KOPT-K1 (cell line): ENCODE results near the gene RNF175.

Experiments
- H3K27ac ChIP-seq: fragments of 200-600 bp; sonication (generic); 2 replicates; pipeline ENCODE4 v1.5.1; 2016; ENCODE audit warnings: antibody characterized with exemption, mild to moderate bottlenecking, low read depth, low read length; ENCODE audit not compliant: poor library complexity, severe bottlenecking
- H3K36me3 ChIP-seq: fragments of 200-600 bp; sonication (generic); 2 replicates; pipeline ENCODE4 v1.5.1; 2017; ENCODE audit warnings: antibody characterized with exemption, mild to moderate bottlenecking, low read length, moderate library complexity; ENCODE audit not compliant: insufficient read depth
- H3K9me3 ChIP-seq: fragments of 200-600 bp; sonication (generic); 2 replicates; pipeline ENCODE4 v1.5.1; 2017; ENCODE audit warnings: antibody characterized with exemption, low read length, mild to moderate bottlenecking; ENCODE audit not compliant: insufficient read depth, poor library complexity, severe bottlenecking

The RNF175 gene

GRCh38 chr4:153788413-153789276, 28.8 kb upstream of the RNF175 start, which contains the start of gene SFRP2:
Gene SFRP2 (minus strand): TSS chr4:153789083. CDS start chr4:153788835, 248 bp downstream.
- Histone ChIP-seq H3K36me3 (no peaks in the 10 kb centered on the region), H3K27ac (no peak within 1 kb of the TSS), H3K9me3 (no peaks in the 10 kb centered on the region)

- Histone ChIP-seq H3K36me3 (no peaks in the 10 kb centered on the region), H3K27ac (no peak overlapping the region), H3K9me3 (no peaks in the 10 kb centered on the region)
Observed at GRCh38 chr4:153788051-153788412, 28.2 kb upstream of the RNF175 start.

GRCh38 chr4:153787575-153787974, 27.8 kb upstream of the RNF175 start:
- Histone ChIP-seq H3K36me3 (no peaks in the 10 kb centered on the region), H3K9me3 (no peaks in the 10 kb centered on the region), H3K27ac (no peak overlapping the region)

GRCh38 chr4:153787061-153787560, 27.3 kb upstream of the RNF175 start:
- H3K9me3 ChIP-seq, result no peaks in the 10 kb centered on the region
- H3K36me3 ChIP-seq, result no peaks in the 10 kb centered on the region
- no peak overlapping the region for H3K27ac ChIP-seq

GRCh38 chr4:153785910-153786721, 26.3 kb upstream of the RNF175 start:
- no peaks in the 10 kb centered on the region for H3K9me3 ChIP-seq
- no peaks in the 10 kb centered on the region for H3K36me3 ChIP-seq
- H3K27ac ChIP-seq, result no peak overlapping the region

- Histone ChIP-seq H3K27ac (no peak overlapping the region), H3K36me3 (no peaks in the 10 kb centered on the region), H3K9me3 (no peaks in the 10 kb centered on the region)
Observed at GRCh38 chr4:153784166-153784699, 24.4 kb upstream of the RNF175 start.

GRCh38 chr4:153782581-153782980, 22.8 kb upstream of the RNF175 start:
- Histone ChIP-seq H3K27ac (no peak overlapping the region), H3K9me3 (peaks cover 8% of the 10 kb centered on the region), H3K36me3 (no peaks in the 10 kb centered on the region)

- no peak overlapping the region for H3K27ac ChIP-seq
Observed at GRCh38 chr4:153781717-153782416, 22.0 kb upstream of the RNF175 start.

GRCh38 chr4:153781280-153781679, 21.5 kb upstream of the RNF175 start:
- Histone ChIP-seq H3K27ac (no peak overlapping the region), H3K36me3 (no peaks in the 10 kb centered on the region), H3K9me3 (peaks cover 8% of the 10 kb centered on the region)

More at GRCh38 chr4:153781717-153782416, 22.0 kb upstream of the RNF175 start:
- peaks cover 8% of the 10 kb centered on the region for H3K9me3 ChIP-seq
- no peaks in the 10 kb centered on the region for H3K36me3 ChIP-seq

GRCh38 chr4:153780876-153781275, 21.1 kb upstream of the RNF175 start:
- Histone ChIP-seq H3K9me3 (peaks cover 8% of the 10 kb centered on the region), H3K27ac (no peak overlapping the region), H3K36me3 (no peaks in the 10 kb centered on the region)

GRCh38 chr4:153780221-153780620, 20.4 kb upstream of the RNF175 start:
- H3K36me3 ChIP-seq, result no peaks in the 10 kb centered on the region

GRCh38 chr4:153778383-153778782, 18.6 kb upstream of the RNF175 start:
- Histone ChIP-seq H3K36me3 (no peaks in the 10 kb centered on the region), H3K9me3 (peaks cover 8% of the 10 kb centered on the region), H3K27ac (no peak overlapping the region)

More at GRCh38 chr4:153780221-153780620, 20.4 kb upstream of the RNF175 start:
- H3K9me3 ChIP-seq, result peaks cover 8% of the 10 kb centered on the region
- no peak overlapping the region for H3K27ac ChIP-seq

GRCh38 chr4:153777421-153777820, 17.6 kb upstream of the RNF175 start:
- Histone ChIP-seq H3K9me3 (peaks cover 8% of the 10 kb centered on the region), H3K27ac (no peak overlapping the region), H3K36me3 (no peaks in the 10 kb centered on the region)

- H3K36me3 ChIP-seq, result no peaks in the 10 kb centered on the region
- H3K27ac ChIP-seq, result no peak overlapping the region
- H3K9me3 ChIP-seq, result peaks cover 8% of the 10 kb centered on the region
Observed at GRCh38 chr4:153776601-153777000, 16.8 kb upstream of the RNF175 start.
